CD4-positive, alpha-beta T cell treated with Interleukin-15 for 4 hours (primary cell): Measurements from ENCODE around the gene MTR.

Experiments
- DNase-seq: peaks from one replicate; pipeline ENCODE4 v3.0.0-alpha.2; 2020; ENCODE audit warnings: low spot score

The MTR gene

DNA sequence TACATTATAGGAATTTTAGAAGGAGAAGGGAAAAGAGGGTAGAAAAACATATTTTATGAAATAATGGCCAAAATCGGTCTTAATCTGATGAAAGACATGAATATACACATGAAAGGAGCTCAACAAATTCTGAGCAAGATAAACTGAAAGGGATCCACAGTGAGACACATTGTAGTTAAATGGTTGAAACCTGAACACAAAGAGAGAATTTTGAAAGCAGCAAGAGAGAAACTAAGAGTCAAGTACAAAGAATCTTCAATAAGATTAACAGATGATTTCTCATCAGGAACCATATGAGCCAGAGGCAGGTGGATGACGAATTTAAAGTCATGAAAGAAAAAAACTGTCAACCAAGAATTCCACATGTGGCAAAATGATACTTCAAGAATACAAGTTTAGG, 15.8 kb upstream of the MTR start:
- DNase-seq = no peak

DNA sequence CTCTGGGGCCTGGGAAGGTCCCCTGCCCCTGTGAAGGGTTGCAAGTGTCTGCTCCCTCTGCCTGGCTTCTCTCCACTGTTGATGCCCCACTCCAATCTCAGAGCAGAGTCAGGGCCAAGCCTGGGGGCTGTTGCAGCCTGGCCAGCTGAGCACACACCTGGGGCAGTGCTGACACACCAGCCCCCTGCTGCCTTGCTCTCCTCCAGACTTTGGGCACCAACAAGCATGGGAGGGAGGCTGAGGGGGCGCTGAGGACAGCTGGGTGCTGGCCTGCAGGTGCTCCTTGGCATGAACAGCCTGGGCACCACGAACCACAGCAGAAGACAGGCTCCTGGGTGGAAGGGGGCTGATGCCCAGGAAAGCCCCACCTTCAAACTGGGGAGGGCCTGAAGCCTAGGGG, 9.6 kb upstream of the MTR start:
- DNase-seq = no peak

DNA sequence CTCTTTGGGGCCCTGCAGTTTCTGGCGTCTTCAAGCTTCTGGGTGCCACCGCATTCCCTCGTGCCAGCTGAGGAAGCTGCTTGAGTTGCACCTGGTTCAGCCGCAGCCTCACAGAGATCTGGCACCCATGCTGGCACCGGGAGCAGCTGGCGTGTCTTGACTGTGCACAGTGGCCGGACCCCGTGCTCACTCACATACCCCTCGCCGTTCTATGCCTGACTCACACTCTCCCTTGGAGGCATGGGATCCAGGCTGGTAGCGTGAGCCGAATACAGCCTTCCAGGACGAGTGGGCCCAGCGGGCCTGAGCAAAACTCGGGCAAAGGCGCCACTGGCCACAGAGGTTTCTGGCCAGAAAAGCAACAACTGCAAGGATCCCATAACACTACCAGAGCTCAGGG, 8.6 kb upstream of the MTR start:
- no peak for DNase-seq

DNA sequence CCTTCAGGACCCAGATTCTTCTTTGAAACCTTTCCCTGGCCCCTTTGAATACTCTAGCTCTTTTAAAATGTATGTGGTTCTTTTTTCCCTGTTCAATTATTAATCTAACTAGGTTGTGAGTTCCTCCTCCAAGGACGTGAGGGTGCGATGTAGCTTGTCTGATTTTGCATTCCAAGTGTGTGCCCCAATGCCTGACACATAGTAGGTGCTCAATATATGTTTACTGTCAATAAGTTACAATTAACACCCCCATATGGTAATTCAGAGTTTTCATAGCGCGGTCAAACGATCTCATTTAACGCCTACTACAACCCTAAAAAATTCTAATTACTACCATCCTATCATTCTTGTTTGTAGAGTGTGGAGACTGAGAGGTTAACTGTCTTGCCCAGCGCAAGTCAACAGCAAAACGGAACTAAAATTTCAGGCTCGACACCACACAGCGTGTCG, 482 bp upstream of the MTR start:
- DNase-seq = no peak

DNA sequence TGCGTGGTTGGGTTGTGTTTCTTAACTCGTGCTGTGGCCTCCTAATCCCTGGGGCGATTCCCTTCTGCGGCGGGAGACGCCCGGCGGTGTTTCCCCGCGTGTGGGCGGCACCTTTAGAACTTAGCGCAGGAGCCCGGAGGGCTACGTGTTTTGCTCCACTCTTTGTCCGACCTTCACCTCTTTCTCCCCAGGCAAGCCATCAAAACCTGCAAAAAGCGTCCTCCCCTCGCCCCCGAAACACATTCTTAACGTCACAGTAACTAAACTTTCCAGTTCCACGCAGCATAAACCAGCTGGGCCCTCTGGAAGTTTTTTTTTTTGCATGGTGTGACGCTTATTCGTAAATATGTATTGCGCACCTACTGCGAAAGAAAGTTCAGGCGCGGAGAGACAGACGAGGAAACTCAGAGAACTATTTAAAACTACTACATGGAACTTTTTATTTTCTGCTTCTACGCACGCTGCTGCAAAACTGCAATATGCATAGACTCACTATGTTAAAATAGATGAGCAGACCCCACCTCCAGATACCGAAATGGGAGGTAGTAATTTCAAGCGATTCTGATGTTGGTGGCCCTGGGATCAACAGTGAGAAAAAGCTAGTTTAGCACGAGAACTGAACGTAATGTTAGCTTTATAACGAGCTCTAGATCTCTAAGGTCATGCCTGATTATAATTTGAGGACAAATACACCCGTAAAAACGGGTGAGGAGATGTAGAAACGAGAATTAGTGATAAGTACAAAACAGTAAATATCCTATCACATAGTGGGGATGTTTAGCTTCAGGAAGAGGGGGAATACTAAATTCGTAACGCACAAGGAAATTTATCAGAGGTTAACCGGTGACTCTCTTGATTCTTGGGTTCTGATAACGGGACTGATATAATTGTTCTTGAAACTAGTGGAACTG, 920 bp downstream of the MTR start:
- peak; percentile 20 for DNase-seq

DNA sequence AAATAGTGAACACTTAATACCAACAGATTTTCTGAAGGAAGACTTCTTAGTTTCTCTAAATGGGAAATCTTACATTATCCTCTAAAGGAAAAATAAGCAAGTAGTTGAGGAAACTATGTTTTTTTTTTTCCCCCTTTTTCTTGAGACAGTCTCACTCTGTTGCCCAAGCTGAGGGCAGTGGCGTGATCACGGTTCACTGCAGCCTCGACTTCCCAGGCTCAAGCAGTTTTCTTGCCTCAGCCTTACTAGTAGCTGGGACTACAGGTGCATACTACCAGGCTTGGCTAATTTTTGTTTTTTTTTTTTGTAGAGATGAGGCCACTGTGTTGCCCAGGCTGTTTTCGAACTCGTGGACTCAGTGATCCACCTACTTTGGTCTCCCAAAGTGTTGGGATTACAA, 3.9 kb downstream of the MTR start:
- DNase-seq = no peak

DNA sequence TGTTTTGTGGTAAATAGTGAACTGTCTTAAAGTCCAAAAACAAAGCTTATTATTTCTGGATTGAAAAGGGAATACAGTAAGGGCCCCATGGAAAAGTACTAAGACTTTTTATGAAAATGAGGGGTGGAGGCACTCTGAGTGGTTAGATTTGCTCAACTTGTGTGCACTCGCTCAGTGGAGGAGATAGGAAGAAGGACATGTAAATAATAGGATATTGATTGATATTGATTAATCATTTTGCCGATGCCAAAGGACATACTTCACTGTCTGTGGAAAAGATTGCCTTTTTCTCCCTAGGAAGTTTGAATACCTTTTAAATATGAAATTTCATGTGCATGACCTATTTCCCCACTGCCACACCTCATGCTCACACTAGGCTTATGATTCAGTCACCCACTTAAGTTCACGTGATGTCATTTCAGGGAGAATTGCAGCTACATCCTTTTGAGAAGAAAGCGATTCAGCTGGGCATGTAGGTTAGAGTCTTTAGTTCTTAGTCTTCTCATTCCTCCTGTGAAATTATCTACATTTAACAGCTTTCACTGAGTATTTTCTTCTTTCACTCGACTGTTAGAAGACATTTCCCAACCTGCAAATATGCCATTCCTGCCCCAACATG, 5.0 kb downstream of the MTR start:
- DNase-seq = no peak

DNA sequence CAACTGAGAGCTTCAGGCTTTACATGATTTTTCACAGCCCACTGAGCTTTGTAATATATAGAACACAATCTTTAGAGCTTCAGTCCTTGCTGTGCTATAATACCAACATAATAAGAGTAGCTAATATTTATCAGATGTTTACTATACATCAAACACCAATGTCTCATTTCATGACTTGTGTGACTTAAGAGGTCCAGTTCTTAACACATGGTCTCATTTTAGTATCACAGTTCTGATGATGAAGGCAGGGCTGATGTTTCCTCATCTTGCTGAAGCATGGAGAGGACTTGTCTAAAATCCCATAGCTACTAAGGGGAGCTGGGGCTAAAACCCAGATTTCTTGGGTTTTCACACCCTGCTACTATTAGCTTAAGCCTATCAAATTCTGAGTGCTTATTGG, 5.5 kb downstream of the MTR start:
- no peak for DNase-seq

DNA sequence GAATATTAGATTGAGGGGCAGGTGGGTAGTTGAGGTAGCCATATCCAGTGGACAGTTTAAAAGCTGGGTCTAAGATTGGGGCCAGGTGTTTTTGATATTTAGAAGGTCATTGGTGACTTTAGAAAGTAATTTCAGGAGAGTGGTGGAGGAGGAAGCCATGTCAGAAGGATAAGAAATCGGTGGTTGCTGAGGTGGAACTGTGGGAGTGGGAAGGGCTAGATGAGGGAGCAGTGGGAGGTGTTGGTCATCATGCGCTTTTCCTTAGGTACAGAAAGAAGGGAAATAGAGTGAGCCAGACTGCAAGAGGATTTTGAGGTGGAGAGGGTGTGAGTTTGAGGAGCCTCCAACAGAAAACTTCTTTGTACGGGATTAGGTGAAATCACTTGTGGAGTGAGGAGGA, 7.2 kb downstream of the MTR start:
- no peak for DNase-seq

DNA sequence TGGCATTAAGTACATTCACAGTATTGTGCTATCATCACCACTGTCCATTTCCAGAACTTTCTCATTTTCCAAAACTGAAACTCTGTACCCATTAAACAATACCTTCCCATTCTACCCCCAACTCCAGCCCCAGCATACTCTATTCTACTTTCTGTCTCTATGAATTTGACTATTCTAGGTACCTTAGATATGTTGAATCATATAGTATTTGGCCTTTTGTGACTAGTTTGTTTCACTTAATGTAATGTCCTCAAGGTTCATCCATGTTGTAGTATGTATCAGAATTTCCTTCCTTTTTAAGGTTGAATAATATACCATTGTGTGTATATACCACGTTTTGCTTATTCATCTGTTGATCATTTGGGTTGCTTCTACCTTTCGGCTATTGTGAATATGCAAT, 11.5 kb downstream of the MTR start:
- no peak for DNase-seq

DNA sequence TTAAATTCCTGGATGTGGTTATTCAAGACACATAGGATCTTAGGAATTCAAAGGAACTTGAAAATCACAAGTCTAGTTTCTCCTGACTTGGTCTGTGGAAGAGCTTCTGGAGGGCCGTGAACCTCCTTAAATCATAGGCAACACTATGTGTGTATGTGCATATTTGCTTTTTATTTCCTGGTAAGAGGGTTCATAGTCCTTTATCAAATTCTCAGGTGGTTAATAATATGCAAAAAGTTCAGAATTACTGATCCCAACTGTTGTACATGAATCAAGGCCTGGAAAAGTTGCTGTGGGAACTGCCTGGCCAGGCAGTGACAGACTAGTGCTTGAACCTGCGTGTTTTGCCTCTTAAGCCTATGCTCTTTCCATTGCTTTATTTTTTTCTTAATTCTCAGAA, 12.9 kb downstream of the MTR start:
- DNase-seq = no peak

DNA sequence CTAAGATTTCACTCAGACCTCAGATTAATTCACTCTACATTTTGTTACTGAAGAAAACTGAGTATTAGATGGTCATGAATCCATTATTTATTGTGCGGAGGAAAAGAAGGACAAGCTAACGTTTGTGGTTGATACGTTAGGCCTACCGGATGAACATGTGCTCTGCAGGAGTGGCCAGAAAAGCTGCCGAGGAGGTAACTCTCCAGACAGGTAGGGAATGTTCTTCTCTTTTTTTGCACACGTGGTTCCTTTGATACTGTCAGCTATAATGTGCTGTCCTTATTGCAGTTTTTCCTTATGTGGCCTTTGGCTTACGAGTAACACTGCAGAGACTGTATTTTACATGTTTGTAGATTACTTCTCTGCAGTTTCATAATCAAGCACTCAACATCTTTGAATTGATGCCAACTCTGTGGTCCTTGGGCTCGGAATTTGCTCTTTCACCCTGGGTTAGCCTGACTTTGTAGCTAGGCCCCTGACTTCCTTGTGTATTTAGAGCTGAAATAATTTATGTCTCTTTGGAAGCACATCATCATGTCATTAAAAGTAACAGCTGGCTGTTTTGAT, 13.6 kb downstream of the MTR start:
- DNase-seq = no peak

DNA sequence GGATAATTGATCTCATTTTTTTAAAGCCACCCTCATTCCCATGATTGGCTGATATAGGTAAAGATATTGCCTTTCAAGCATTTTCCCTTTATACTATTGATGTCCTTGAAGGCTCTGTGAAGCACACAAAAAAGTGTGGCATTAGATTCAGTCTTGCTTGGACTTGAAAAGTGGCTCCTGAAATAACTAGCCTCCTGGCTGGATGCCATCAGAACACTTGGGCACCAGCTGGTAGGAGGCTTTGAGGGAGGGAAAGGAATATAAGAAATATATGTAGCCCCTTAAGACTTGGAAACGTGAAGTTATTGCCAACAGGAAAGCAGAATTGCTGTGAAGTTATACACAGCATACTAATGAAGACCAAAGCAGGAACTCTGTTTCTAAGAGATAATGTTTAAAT, 14.1 kb downstream of the MTR start:
- no peak for DNase-seq

DNA sequence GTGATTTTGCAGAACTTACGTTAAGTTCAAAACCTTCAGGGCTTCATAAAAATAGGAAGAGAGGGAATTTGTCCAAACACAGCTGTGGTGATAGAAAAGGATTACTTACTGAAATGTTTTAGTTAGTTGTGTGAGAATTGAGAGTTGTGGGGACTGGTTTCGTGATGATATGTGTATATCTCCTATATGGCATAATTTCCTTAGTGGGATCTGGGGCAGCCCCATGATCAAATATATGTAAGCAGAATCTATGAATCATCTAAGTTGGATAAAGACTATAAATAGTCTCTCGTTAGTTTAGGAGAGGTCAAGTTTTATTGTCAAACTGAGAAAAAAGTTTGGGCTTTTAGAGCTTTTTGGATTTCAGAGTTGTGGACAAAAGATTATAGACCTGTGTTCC, 14.9 kb downstream of the MTR start:
- DNase-seq = no peak

DNA sequence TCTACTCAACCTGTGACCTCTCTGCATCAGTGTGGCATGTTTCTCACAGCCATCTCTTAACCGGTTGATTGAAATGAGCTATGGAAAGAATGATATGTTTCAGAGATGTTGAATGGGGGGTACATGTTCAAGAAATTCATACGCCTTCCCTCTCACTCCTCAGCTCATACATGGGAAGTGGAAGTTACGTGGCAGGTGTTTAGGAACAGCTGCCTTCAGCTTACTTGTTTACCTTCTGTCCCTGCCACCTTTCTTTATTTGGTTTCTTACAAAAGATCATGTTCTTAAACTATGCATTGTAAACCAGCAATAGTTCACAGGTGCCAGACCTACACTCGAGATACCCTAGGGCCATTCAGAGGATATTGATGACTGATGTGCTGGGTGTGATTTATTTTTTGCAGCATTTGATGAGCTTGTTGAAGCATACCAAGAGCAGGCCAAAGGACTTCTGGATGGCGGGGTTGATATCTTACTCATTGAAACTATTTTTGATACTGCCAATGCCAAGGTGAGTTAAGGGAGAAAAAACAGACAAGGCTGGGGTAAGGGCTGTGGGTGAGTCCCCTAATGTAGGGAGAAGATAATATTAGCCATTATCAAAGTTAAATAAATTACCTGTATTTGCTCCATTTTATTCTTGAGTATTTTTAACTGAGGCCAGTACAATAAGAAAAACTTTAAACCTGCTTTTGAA, 17.4 kb downstream of the MTR start:
- DNase-seq = no peak

DNA sequence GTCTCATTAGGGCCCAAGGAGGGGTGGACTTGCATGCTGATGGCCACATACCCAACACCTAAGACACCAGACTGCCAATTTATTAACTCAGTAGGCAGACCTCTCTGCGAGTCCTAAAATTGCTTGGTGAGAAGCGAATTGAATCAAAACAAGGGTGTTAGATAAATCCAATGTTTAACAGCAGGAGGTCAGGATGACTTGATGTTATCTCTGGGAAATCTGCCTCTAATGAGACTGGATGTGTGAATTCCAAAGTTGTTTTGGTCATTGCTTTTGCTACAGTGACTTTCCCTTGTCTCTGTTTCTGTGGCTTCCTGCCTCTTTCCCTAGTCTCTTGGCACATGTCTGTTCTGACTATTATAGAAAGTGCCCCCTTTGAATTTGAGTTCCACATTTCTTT, 20.8 kb downstream of the MTR start:
- no peak for DNase-seq

DNA sequence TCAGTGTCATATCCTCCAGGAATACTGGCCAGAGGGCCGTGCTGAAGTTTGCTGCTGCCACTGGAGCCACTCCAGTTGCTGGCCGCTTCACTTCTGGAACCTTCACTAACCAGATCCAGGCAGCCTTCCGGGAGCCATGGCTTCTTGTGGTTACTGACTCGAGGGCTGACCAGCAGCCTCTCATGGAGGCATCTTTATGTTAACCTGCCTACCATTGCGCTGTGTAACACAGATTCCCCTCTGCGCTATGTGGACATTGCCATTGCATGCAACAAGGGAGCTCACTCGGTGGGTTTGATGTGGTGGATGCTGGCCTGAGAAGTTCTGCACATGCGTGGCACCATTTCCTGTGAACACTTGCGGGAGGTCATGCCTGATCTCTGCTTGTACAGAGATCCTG, 24.8 kb downstream of the MTR start:
- DNase-seq = no peak

DNA sequence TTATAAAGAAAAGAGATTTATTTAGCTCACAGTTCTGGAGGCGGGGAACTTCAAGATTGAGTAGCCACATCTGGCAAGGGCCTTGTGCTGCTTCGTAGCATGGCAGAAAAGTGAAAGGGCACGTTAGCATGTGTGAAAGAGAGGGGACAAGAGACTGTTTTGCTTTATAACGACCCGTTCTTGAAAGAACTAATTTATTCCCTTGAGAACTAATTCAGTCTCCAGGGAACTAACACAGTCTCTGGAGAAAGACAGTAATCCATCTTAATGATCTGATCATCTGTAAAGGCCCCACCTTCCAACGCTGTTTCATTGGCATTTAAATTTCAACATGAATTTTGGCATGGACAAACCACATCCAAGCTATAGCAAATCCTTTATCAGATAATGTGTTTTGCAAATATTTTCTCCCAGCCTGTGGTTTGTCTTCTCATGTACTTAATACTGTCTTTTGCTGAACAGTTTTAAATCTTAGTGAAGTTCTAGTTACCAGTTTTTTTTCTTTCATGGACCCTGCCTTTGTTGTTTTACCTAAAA, 26.1 kb downstream of the MTR start:
- DNase-seq = no peak

DNA sequence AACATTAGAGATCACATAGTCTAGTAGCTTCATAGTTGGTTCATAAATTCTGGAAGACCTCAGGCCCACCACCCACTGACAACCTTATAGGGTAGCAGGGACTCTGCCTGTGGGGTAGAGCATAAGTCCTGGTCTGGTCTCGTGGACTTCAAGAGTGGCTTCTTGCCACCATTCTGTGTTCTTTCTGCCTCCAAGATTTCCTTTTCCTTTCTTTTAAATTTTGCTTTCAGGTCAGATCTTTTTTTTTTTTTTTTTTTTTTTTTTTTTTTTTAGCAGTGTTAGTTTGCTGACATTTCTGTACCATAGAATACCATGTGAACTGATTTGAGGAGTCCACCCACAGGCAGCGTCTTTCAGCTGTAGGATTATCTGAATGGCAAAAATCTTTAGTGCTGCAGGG, 28.5 kb downstream of the MTR start:
- no peak for DNase-seq

DNA sequence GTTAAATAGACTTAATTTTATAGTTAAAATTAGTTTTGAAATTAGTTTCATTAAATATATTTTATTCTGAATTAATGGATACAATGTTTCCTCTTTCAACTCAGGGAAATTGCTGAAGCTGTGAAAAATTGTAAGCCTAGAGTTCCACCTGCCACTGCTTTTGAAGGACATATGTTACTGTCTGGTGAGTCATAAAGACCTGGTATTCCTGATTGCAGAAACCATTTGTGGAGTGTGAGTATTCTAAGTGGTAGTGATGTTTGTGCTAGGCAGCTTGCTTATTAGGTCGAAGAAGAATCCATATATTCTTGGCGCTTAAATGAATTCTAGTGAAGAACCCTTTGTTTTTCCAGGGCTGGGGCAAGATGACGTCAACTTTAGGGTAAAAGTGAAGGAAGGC, 34.0 kb downstream of the MTR start:
- DNase-seq = no peak

DNA sequence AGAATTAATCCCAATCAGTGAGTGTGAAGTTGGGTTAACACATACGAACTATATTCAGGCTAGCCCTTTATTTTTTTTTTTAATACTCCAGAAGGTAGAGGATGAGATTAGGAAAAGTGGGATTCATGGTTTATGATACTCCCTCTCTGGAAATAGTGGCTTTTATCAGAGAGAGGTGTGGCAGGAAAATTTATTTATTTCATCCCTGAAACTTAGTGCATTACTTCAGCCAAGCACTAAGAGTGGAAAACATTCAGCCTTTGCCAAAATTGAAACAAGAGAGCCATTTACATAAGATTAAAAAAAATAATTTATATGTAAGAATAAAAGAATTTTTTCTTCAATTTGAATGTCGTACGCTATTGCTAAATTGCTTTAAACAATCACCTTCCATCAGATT, 35.0 kb downstream of the MTR start:
- no peak for DNase-seq

DNA sequence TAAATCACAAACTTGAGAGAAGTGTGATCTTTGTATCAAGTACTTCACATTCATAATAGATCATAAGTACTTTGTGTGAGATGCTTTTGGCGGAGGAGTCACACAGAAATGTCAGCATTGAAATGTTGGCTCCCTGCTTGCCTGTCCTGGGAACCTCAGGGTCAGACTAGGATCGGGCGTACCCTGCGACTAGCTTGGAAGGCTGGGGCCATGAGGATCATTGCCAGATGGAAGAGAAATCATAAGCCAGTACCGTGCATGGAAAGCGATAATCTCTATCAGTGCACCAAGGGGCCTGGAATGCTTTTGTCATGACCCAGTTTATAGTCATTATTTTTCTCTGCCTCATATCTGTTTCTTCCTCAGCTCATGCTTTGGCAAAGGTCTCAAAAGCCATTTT, 35.5 kb downstream of the MTR start:
- no peak for DNase-seq

DNA sequence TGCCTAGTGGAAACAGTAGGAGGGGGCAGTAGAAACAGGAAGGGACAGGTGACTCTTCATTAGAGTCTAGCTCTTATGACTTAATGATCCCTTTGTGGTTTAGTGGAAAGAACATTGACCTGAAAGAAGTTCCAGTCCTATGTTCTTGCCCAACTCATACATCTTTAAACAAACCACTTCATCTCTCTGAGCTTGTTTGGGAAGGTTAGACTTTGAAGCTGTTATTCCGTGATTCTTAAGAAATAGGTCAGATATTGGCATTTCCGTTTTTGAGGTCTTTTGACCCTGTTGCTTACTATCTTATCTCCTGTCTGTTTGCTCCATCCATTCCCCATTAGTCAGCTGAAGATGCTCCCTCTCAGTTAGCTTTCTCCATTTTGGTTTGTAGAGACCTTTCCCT, 38.5 kb downstream of the MTR start:
- no peak for DNase-seq
